ENCODE data around the gene MYG1. TPM values are rescaled to one million over a fixed set of nuclear protein-coding genes. Genes with fewer than 3 reads are reported as not detected.

MYG1 gene
- total RNA-seq, 1 donor from 2014 or later, result 27.5 TPM

GRCh38 chr12:53267306-53267998 lies 32.0 kb upstream of the MYG1 start:
- no peak for TF ChIP-seq CTCF (IDR thresholded peaks at IDR 0.05)
- intact Hi-C loops (cut with DNase I), result no loop called here
- H3K4me1 ChIP-seq, result no peaks in the 10 kb centered on the region
- H3K4me3 ChIP-seq, result peak overlapping the region; percentile 63 to 64
- no peak for DNase-seq (ENCODE audit: low spot score in 2 of 2)
- H3K27me3 ChIP-seq, result no peaks in the 10 kb centered on the region
- H3K36me3 ChIP-seq, result no peaks in the 10 kb centered on the region
- H3K27ac ChIP-seq, result no peak overlapping the region
- H3K9me3 ChIP-seq, result no peaks in the 10 kb centered on the region

GRCh38 chr12:53267999-53268629 lies 31.4 kb upstream of the MYG1 start, which contains the start of gene ESPL1:
Gene ESPL1, plus strand, starts transcription at chr12:53268299. Its CDS starts 468 bp downstream, at chr12:53268767.
- no peaks in the 10 kb centered on the region for H3K36me3 ChIP-seq
- intact Hi-C loops (cut with DNase I), result loop anchor here (2.0 kb wide), 1 partner anchor 47 kb away; no protein-coding TSS in a partner anchor
- no peaks in the 10 kb centered on the region for H3K27me3 ChIP-seq
- H3K9me3 ChIP-seq, result no peaks in the 10 kb centered on the region
- H3K4me3 ChIP-seq, result peak within 1 kb of the TSS; percentile 63 to 64
- TF ChIP-seq CTCF (IDR thresholded peaks at IDR 0.05), result peak in 2 of 3 experiments; percentile 22 to 26
- peak; percentile 15 to 87 for DNase-seq (ENCODE audit: low spot score in 2 of 2)
- no peak within 1 kb of the TSS for H3K27ac ChIP-seq
- no peaks in the 10 kb centered on the region for H3K4me1 ChIP-seq

- Histone ChIP-seq H3K27ac (no peak overlapping the region), H3K4me1 (no peaks in the 10 kb centered on the region), H3K36me3 (no peaks in the 10 kb centered on the region), H3K9me3 (no peaks in the 10 kb centered on the region), H3K4me3 (peak overlapping the region; percentile 63 to 64), H3K27me3 (no peaks in the 10 kb centered on the region)
- DNase-seq (ENCODE audit: low spot score in 2 of 2), result no peak
- no peak for TF ChIP-seq CTCF (IDR thresholded peaks at IDR 0.05)
- intact Hi-C loops (cut with DNase I), result loop anchor here (2.0 kb wide), 1 partner anchor 48 kb away; no protein-coding TSS in a partner anchor
These were observed 30.6 kb upstream of the MYG1 start for GRCh38 chr12:53268630-53269562.

- H3K9me3 ChIP-seq, result no peaks in the 10 kb centered on the region
- H3K4me3 ChIP-seq, result no peak overlapping the region
- no peaks in the 10 kb centered on the region for H3K27me3 ChIP-seq
- H3K4me1 ChIP-seq, result no peaks in the 10 kb centered on the region
- TF ChIP-seq CTCF (IDR thresholded peaks at IDR 0.05), result no peak
- H3K27ac ChIP-seq, result no peak overlapping the region
- H3K36me3 ChIP-seq, result no peaks in the 10 kb centered on the region
- intact Hi-C loops (cut with DNase I), result no loop called here
- DNase-seq (ENCODE audit: low spot score in 2 of 2), result no peak
These were observed 25.1 kb upstream of the MYG1 start for GRCh38 chr12:53274445-53274844.

GRCh38 chr12:53276511-53276910 lies 23.0 kb upstream of the MYG1 start:
- no peak for DNase-seq (ENCODE audit: low spot score in 2 of 2)
- Histone ChIP-seq H3K4me3 (no peak overlapping the region), H3K36me3 (no peaks in the 10 kb centered on the region), H3K4me1 (no peaks in the 10 kb centered on the region), H3K27me3 (no peaks in the 10 kb centered on the region), H3K9me3 (no peaks in the 10 kb centered on the region), H3K27ac (no peak overlapping the region)
- intact Hi-C loops (cut with DNase I), result no loop called here
- no peak for TF ChIP-seq CTCF (IDR thresholded peaks at IDR 0.05)

All from ascending aorta (tissue), 2 donors.